Upper lobe of left lung (tissue), 6 donors: ENCODE measurements around the gene SPTBN2. TPM values are rescaled to one million over a fixed set of nuclear protein-coding genes. Genes with fewer than 3 reads are reported as not detected.

ENCODE experiments used
- ATAC-seq, 2 donors: fragments of 200-7000 bp; cut with Tn5 transposase; one replicate each; pipeline ENCODE4 v1.9.1; 2022; ENCODE audit warnings: mild to moderate bottlenecking in 2 of 2, moderate library complexity in 2 of 2; ENCODE audit not compliant: low FRiP score in 2 of 2
- DNase-seq, 2 donors: peaks; one replicate each; pipeline ENCODE4 v3.0.0-alpha.2; 2019 to 2020
- H3K27ac ChIP-seq, 4 donors: fragments of 200-600 bp; sonication (generic); one replicate each; pipeline ENCODE4 v1.5.1; 2016 to 2019
- H3K27me3 ChIP-seq, 4 donors: fragments of 200-600 bp; sonication (generic); one replicate each; pipeline ENCODE4 v1.5.1; 2017 to 2019
- H3K36me3 ChIP-seq, 4 donors: fragments of 200-600 bp; sonication (generic); one replicate each; pipeline ENCODE4 v1.5.1; 2016 to 2019
- H3K4me1 ChIP-seq, 4 donors: fragments of 200-600 bp; sonication (generic); one replicate each; pipeline ENCODE4 v1.5.1; 2018 to 2019
- H3K4me3 ChIP-seq, 4 donors: fragments of 200-600 bp; sonication (generic); one replicate each; pipeline ENCODE4 v1.5.1; 2017 to 2019; ENCODE audit warnings: mild to moderate bottlenecking in 2 of 4, moderate library complexity in 1 of 4
- H3K9me3 ChIP-seq, 4 donors: fragments of 200-600 bp; sonication (generic); one replicate each; pipeline ENCODE4 v1.5.1; 2018 to 2019
- EP300 ChIP-seq, 4 donors: sonication (generic); formaldehyde crosslinking; IDR thresholded peaks; one replicate each; pipeline ENCODE4 v1.5.1; 2017; ENCODE audit warnings: antibody characterized with exemption in 4 of 4, control low read depth in 2 of 4
- POLR2A ChIP-seq, 4 donors: fragments of 450-650 bp; IDR thresholded peaks; one replicate each; pipeline ENCODE4 v1.5.1; 2016 to 2017; ENCODE audit warnings: antibody characterized with exemption in 4 of 4, mild to moderate bottlenecking in 2 of 4
- POLR2AphosphoS5 ChIP-seq, 2 donors: sonication (generic); formaldehyde crosslinking; IDR thresholded peaks; one replicate each; pipeline ENCODE4 v1.5.1; 2017; ENCODE audit warnings: antibody characterized with exemption in 2 of 2
- WGBS, 2 donors: methylation state at CpG; one replicate each; pipeline ENCODE4 v1.1.5; 2017 to 2018; 5-methylcytosine and 5-hydroxymethylcytosine counted together
- total RNA-seq, 6 donors: library from RNA; depleted of rRNA in 4 of 6; stranded (reverse); fragments of >200 nt in 4 of 6; gene quantifications; one replicate each; pipeline versions ENCODE4 v1.1.0 to v1.2.1, GENCODE V29; 2016 to 2021
- TF ChIP-seq, protein P1 (sequence below), 6 experiments: fragments of 450-650 bp in 4 of 6; fragments of 200-600 bp in 2 of 6; sonication (generic) in 2 of 6; IDR thresholded peaks; one replicate each; pipeline ENCODE4 v1.5.1; 2016 to 2019; ENCODE audit warnings: antibody characterized with exemption in 6 of 6
- donor health status: DM: no; HTN: no; CAD: no; lungs with moderate emphysema.
- donor health status: DM: no; HTN: yes; CAD: no; lungs with severe emphysema.

The SPTBN2 gene
- total RNA-seq, 6 donors from 2014 or later = 9.3 to 45.1 (median 21.1) TPM

DNA sequence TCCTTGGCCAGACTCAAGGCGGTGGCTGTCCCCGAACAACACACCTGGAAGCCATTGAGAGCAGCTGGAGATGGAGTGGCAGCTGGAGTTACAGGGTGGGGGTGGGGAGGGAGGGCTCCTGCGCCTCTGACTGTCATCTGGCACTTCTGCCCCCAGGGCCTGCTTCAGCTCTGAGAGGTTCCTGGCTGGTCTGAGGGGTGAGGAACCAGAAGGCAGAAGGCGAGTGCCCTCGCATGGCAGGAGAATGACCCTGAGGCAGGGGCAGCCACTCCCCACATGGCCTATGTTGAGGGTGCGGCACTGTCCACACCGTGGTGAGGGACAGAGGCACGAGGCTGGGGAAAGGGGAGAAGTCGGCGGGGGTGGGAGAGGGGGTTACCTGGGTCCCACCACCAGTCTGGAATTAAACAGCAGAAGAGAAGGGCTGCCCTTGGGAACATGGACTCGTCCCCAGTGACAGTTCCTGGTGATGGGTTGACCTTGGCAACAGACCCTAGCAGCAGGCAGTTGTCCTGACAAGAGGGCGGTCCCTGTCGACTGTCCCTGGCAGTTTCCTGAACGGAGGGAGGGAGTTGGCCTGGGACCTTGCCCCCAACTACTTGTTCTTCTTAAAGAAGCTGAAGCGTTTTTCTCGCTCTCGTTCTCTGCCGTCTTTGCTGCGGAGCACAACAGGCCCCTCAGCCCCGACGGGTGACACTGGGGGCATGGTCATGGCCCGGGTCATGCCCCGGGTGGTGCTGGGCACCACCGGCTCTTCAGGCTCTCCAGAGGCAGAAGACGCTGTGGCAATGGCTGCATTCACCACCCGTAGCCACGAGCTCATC lies 43.5 kb downstream of the SPTBN2 start:
- TF ChIP-seq POLR2A (IDR thresholded peaks at IDR 0.05) (no peak), EP300 (IDR thresholded peaks at IDR 0.05) (no peak), POLR2AphosphoS5 (IDR thresholded peaks at IDR 0.05) (no peak)
- TF ChIP-seq, protein P1, sequence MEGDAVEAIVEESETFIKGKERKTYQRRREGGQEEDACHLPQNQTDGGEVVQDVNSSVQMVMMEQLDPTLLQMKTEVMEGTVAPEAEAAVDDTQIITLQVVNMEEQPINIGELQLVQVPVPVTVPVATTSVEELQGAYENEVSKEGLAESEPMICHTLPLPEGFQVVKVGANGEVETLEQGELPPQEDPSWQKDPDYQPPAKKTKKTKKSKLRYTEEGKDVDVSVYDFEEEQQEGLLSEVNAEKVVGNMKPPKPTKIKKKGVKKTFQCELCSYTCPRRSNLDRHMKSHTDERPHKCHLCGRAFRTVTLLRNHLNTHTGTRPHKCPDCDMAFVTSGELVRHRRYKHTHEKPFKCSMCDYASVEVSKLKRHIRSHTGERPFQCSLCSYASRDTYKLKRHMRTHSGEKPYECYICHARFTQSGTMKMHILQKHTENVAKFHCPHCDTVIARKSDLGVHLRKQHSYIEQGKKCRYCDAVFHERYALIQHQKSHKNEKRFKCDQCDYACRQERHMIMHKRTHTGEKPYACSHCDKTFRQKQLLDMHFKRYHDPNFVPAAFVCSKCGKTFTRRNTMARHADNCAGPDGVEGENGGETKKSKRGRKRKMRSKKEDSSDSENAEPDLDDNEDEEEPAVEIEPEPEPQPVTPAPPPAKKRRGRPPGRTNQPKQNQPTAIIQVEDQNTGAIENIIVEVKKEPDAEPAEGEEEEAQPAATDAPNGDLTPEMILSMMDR (IDR thresholded peaks at IDR 0.05) = no peak
- Histone ChIP-seq H3K4me3 (no peak overlapping the region), H3K4me1 (no peaks in the 10 kb centered on the region), H3K36me3 (no peaks in the 10 kb centered on the region), H3K27me3 (no peaks in the 10 kb centered on the region), H3K9me3 (no peaks in the 10 kb centered on the region), H3K27ac (no peak overlapping the region)
- DNase-seq (no peak), ATAC-seq (no peak)
- WGBS, 2 donors = 83 to 89% methylated on average over 23 to 27 of the region's 27 CpGs

DNA sequence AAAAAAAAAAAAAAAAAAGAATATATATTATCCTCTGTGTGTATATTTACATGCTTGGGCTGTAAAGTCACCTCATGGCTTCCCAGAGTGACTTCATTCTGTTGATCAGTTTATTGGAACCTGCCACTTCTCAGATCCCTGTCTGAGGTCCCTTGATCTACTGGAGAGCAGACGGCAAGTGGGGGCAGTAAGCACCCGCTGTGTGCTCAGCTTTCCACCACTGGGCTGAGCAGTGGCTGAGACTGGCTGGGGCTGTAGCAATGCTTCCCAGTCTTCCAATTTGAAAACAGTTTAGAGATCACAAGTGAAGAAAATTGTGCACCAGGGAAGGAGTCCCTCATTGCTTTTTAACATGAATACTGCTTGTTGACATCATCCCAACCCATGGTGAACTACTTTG lies 44.4 kb downstream of the SPTBN2 start:
- TF ChIP-seq, protein P1 (IDR thresholded peaks at IDR 0.05) = no peak
- TF ChIP-seq POLR2A (IDR thresholded peaks at IDR 0.05) (no peak), EP300 (IDR thresholded peaks at IDR 0.05) (no peak), POLR2AphosphoS5 (IDR thresholded peaks at IDR 0.05) (no peak)
- ATAC-seq = no peak
- Histone ChIP-seq H3K4me1 (no peaks in the 10 kb centered on the region), H3K4me3 (no peak overlapping the region), H3K9me3 (no peaks in the 10 kb centered on the region), H3K27me3 (no peaks in the 10 kb centered on the region), H3K36me3 (no peaks in the 10 kb centered on the region), H3K27ac (no peak overlapping the region)
- WGBS, 2 donors = 94 to 96% methylated on average over 2 of the region's 2 CpGs
- DNase-seq = no peak

DNA sequence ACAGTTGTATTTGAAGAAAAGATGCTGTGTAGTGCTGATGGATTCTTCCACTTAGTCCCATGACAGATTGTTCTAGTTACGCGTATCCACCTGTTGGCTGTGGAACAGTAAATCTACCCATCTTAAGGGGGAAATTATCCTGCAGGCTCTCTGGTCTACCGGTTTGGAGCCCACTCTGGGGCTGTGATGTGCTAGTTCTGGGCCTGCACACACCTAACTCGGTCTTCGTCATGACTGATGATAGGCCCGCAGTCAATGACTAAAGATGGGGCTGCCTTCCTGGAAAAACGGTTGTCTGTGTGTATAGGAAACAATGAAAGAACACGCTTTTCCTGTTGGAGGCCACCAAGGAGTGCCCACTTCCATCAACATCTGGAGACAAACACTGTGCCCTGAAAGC lies 45.1 kb downstream of the SPTBN2 start:
- H3K27me3 ChIP-seq = no peaks in the 10 kb centered on the region
- DNase-seq (no peak), ATAC-seq (no peak)
- no peaks in the 10 kb centered on the region for H3K9me3 ChIP-seq
- peaks cover 0 to 2% (median under 1%) of the 10 kb centered on the region in 4 donors for H3K4me1 ChIP-seq
- no peaks in the 10 kb centered on the region for H3K36me3 ChIP-seq
- 78 to 85% methylated on average over 4 to 8 of the region's 8 CpGs for WGBS, 2 donors
- TF ChIP-seq POLR2AphosphoS5 (IDR thresholded peaks at IDR 0.05) = no peak
- no peak for TF ChIP-seq POLR2A (IDR thresholded peaks at IDR 0.05)
- TF ChIP-seq EP300 (IDR thresholded peaks at IDR 0.05) = no peak
- TF ChIP-seq, protein P1 (IDR thresholded peaks at IDR 0.05) = no peak
- H3K27ac ChIP-seq = no peak overlapping the region
- no peak overlapping the region for H3K4me3 ChIP-seq

DNA sequence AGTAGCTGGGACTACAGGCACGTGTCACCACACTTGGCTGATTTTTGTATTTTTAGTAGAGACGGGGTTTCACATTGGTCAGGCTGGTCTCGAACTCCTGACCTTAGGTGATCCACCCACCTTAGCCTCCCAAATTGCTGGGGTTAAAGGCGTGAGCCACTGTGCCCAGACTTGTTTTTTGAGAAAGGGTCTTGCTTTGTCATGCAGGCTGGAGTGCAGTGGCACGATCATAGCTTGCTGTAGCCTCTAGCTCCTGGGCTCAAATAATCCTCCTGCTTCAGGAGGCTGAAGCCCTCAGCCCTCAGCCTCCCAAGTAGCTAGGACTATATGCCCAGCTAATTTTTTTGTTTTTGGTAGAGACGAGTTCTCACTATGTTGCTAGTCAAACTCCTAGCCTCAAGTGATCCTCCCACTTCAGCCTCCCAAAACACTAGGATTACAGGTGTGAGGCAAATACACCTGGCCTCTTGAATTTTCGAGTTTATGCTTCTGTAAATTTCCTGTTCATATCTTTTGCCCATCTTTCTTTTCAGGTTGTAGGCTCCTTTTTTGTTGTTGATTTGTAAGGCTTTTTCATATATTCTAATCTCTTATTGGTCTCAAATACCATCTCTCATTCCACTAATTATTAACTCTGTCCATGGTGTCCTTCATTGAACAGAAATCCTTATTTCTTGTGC lies 47.9 kb downstream of the SPTBN2 start:
- H3K4me3 ChIP-seq = no peak overlapping the region
- no peak for TF ChIP-seq POLR2AphosphoS5 (IDR thresholded peaks at IDR 0.05)
- TF ChIP-seq POLR2A (IDR thresholded peaks at IDR 0.05) = no peak
- no peak for TF ChIP-seq EP300 (IDR thresholded peaks at IDR 0.05)
- TF ChIP-seq, protein P1 (IDR thresholded peaks at IDR 0.05) = no peak
- H3K9me3 ChIP-seq = no peaks in the 10 kb centered on the region
- no peaks in the 10 kb centered on the region for H3K36me3 ChIP-seq
- 89 to 92% methylated on average over 7 of the region's 7 CpGs for WGBS, 2 donors
- no peak overlapping the region for H3K27ac ChIP-seq
- DNase-seq (no peak), ATAC-seq (no peak)
- no peaks in the 10 kb centered on the region for H3K27me3 ChIP-seq
- peaks cover 12 to 24% (median 14%) of the 10 kb centered on the region in 4 donors for H3K4me1 ChIP-seq
